ENCODE data around the gene RAMP2.
"Not testable (repeated sequence)": the region's sequence is repeated elsewhere in the genome, so short reads cannot be mapped to it uniquely, and the experiment has no call there.

RAMP2 gene

GRCh38 chr17:42769964-42770363 is 8.9 kb downstream of the RAMP2 start:
- not testable (repeated sequence) for DNase-seq (ENCODE audit: low spot score)

GRCh38 chr17:42772945-42773289 is 11.9 kb downstream of the RAMP2 start:
- no peak for DNase-seq (ENCODE audit: low spot score)

GRCh38 chr17:42773290-42774035 is 12.4 kb downstream of the RAMP2 start, which contains the start of gene VPS25:
TSS of gene VPS25 (plus strand) at chr17:42773449. CDS start at chr17:42773476, 27 bp downstream.
- DNase-seq (ENCODE audit: low spot score), result peak; percentile 75

- no peak for DNase-seq (ENCODE audit: low spot score)
Observed at GRCh38 chr17:42774066-42774745, 13.2 kb downstream of the RAMP2 start.

- no peak for DNase-seq (ENCODE audit: low spot score)
Observed at GRCh38 chr17:42775534-42776098, 14.6 kb downstream of the RAMP2 start.

- DNase-seq (ENCODE audit: low spot score), result no peak
Observed at GRCh38 chr17:42778570-42778969, 17.5 kb downstream of the RAMP2 start.

GRCh38 chr17:42779304-42779935 is 18.4 kb downstream of the RAMP2 start:
- no peak for DNase-seq (ENCODE audit: low spot score)

GRCh38 chr17:42779936-42780850 is 19.2 kb downstream of the RAMP2 start, which contains the start of gene WNK4:
TSS of gene WNK4 (plus strand) at chr17:42780610. CDS start at chr17:42780699, 89 bp downstream.
- no peak for DNase-seq (ENCODE audit: low spot score)

GRCh38 chr17:42780851-42781638 is 20.0 kb downstream of the RAMP2 start:
- DNase-seq (ENCODE audit: low spot score), result no peak

GRCh38 chr17:42781639-42782165 is 20.7 kb downstream of the RAMP2 start:
- DNase-seq (ENCODE audit: low spot score), result no peak

GRCh38 chr17:42782166-42783061 is 21.4 kb downstream of the RAMP2 start:
- no peak for DNase-seq (ENCODE audit: low spot score)

GRCh38 chr17:42783062-42783790 is 22.2 kb downstream of the RAMP2 start:
- no peak for DNase-seq (ENCODE audit: low spot score)

- no peak for DNase-seq (ENCODE audit: low spot score)
Observed at GRCh38 chr17:42783791-42784138, 22.7 kb downstream of the RAMP2 start.

GRCh38 chr17:42784409-42784808 is 23.4 kb downstream of the RAMP2 start:
- DNase-seq (ENCODE audit: low spot score), result no peak

- no peak for DNase-seq (ENCODE audit: low spot score)
Observed at GRCh38 chr17:42784811-42785592, 24.0 kb downstream of the RAMP2 start.

- no peak for DNase-seq (ENCODE audit: low spot score)
Observed at GRCh38 chr17:42787266-42787665, 26.2 kb downstream of the RAMP2 start.

GRCh38 chr17:42791948-42792347 is 30.9 kb downstream of the RAMP2 start:
- DNase-seq (ENCODE audit: low spot score), result no peak

GRCh38 chr17:42792545-42792944 is 31.5 kb downstream of the RAMP2 start:
- no peak for DNase-seq (ENCODE audit: low spot score)
